GM21447 (cell line): ENCODE results near the gene UST.
"Not testable (repeated sequence)": the region's sequence is repeated elsewhere in the genome, so short reads cannot be mapped to it uniquely, and the experiment has no call there.

Source experiments
- ATAC-seq: cut with Tn5 transposase; IDR thresholded peaks from one replicate; pipeline ENCODE4 v1.9.1; 2021; ENCODE audit not compliant: unreplicated experiment

The UST gene

DNA sequence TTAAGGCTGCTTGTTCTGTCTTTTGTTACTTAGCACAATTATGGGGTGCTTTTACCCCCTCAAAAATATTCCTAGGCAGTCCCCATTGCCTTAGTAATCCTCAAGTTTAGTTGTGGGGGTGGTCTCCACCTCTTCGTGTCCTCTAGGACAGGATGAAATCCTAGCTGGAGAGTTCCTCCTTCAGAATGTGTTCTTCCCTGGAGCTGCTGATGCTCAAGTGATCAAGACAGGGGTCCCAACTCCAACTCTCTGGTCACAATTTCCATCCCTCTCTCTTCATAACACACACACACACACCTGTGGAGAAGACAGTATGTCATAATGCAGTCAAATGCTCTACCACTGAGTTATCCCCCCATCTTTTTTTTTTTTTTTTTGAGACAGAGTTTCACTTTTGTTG lies 280.7 kb downstream of the UST start:
- no peak for ATAC-seq

- no peak for ATAC-seq
These were observed 282.1 kb downstream of the UST start for GRCh38 chr6:149028767-149029405.

DNA sequence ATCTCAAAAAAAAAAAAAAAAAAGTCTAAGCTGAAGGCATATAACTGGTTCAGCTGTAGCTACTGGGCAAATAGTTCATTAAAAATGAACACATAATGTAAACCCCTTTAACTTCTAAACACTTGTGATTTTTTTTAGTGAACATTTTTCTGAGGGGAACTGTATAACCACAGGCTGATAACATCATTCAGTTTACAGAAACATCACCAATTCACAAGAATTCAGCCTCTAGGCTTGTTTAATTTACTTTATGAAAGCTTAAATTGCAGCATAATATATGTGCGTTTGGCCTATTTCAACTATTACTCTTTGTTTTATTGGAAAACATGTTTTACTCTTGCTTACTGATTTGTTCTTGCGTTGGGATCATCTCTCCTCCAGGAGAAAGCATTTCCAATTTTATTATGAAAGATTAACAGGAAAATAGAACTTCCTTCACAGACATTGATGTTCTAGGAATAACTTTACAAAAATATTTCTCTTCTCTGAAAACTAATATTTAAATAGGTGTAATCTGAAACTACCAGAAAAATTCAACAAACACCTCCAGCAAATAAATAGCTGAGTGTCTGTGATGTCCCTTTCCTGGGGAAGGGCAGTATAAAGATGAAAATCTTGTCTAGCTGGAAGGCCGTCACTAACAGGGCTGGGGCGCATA lies 284.5 kb downstream of the UST start:
- ATAC-seq, result no peak

- peak; percentile 24 for ATAC-seq
These were observed 285.2 kb downstream of the UST start for GRCh38 chr6:149031859-149032598.

GRCh38 chr6:149032599-149033405 lies 286.0 kb downstream of the UST start:
- ATAC-seq, result peak; percentile 86

DNA sequence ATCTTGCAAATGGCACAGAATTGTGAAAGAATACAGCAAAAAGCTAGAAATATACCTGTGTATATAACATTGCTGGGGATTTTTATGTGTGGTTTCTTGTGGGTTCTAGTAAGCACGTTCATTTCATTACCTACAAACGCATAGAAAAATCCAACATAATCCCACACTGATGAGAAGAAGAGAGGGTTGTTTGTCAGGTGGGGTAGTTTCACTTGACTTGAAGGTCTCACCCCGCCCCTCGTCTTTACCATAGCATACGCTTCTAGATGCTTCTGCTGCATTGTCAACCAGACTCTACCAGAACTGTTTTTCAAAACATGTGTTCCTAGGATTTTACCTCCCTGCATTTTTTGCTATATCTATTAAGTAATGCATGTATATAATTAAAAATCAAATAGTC lies 286.6 kb downstream of the UST start:
- ATAC-seq, result no peak

- no peak for ATAC-seq
These were observed 288.9 kb downstream of the UST start for GRCh38 chr6:149035766-149036165.

- ATAC-seq, result no peak
These were observed 290.3 kb downstream of the UST start for GRCh38 chr6:149037051-149037671.

- not testable (repeated sequence) for ATAC-seq
These were observed 292.2 kb downstream of the UST start for GRCh38 chr6:149039025-149039424.

- no peak for ATAC-seq
These were observed 295.1 kb downstream of the UST start for GRCh38 chr6:149041953-149042352.

DNA sequence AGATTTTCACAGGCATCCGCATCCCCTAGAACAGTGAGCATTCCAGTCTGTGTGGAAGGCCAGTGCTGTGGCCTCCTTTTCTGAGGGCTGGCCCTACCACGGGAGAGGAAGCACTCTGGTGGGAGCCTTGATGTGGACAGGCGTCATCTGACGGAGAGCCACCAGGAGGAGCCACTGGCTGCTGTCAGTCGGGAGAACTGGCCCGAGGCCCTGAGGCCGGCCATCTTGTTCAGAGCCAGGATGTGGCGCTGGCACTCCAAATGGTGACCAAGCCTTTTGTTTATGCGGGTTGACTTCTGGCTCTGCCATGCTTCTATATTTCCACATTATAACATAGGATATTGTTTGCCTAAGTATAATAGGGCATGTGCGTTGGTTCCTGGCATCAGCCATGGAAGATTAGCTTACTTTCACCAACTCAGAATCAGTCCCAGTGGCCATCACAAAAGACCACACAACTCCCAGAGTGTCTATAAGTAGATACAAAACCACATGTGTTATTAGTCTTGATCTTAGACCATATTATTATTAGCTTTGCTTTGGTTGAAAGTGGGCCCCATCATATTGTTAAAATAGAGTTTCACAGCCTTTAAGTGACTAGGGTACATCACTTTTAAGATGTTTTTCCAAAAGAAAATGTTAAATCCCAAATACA lies 296.8 kb downstream of the UST start:
- ATAC-seq, result no peak

DNA sequence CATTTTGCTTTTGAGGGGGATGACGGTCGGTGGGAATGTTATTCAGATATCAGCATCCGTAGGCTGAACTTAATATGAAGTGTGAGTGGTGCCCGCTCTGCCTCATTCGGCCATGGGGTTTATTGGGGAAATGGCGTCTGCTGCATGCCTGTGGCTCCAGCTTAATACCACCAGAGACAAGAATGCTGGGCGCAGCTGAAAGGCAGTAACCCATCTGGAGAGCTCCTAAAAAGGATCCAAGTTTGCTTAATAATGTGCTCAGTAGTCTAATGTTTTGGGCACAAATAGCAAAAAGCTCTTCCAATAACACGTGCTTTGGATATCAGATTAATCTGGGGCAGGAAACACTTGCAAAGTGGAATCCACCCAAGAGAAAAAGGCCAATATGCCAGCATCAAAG lies 297.7 kb downstream of the UST start:
- no peak for ATAC-seq

GRCh38 chr6:149045404-149045803 lies 298.6 kb downstream of the UST start:
- ATAC-seq, result peak; percentile 49

- ATAC-seq, result no peak
These were observed 299.5 kb downstream of the UST start for GRCh38 chr6:149046164-149046821.

GRCh38 chr6:149046822-149047246 lies 300.0 kb downstream of the UST start:
- ATAC-seq, result peak; percentile 82

DNA sequence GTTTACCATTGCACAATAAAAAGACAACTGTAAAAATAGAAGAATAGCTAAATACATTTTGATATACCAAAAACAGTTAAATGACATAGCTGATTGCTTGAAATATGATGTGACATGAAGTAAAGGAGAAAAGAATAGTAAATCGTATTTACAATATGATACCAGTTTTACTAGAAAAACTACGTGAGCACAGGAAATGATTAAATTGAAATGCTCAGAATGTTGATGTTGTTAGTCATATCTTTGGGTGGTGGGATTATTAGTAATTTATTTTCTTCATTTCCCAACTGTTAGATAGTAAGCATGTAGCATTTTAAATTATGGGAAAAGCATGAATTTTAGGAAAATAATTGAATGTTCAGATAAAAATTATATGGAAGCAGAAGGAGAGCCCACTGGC lies 302.4 kb downstream of the UST start:
- ATAC-seq, result no peak

DNA sequence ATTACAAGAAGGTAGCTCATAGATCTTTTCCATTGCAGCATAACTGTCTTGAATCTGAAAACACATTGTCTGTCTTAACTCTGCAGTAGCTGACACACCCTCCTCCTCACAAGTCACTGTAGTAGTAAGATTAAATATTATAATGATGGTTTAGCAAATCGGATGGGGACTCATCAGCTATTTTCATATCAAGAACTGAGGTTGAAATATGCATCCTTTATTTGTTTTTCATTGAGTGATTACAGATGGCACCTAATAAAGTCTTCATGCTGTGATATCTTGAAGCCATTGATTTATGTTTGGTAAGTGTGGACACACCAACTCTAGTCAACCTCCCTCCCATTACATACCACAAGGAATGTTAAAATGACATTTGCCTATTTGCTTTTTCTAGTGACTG lies 303.3 kb downstream of the UST start:
- no peak for ATAC-seq

DNA sequence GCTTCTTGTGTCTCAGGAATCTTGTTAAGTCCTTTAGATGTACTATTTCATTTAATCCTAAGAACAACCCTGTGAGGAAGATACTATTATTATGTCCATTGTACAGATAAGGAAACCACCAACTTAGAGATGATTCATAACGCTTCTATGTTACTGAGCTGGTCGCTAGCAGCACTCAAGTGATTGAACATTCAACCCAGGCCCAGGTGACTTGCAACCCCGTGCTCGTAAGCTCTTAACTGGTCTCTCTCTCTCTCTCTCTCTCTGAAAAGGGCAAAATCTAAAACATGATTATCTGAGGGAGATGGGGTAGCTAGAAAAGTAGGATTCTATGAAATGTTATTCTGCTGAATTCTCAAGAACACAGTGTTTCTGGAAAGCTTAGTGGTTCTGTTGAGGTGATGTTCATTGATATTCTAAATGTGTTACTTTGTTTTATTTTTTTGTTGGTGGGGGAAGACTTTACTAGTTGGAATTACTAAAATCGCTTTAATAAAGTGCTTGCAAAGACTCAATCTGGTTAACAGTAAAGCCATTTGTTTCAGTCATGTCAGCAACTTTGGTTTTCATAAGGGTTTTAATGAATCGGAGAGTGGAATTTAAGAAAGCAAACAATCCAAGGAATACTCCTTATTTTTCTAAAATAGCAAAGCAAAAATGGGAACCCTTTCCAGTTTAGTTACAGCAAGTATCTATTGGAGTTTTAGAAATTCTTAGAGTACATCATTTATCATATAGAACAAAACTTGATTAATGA lies 305.7 kb downstream of the UST start:
- ATAC-seq, result peak; percentile 40
